Activated naive CD4-positive, alpha-beta T cell treated with anti-CD3 and anti-CD28 coated beads, Interleukin-2, amount 10 ng/mL, durations not matched to agents 7 days and 5 days (primary cell): ENCODE measurements around the gene CASP9.

ENCODE experiments used
- CTCF ChIA-PET: fragments of 350-600 bp; sonication (Branson Sonifier 250); formaldehyde crosslinking; loops from one replicate; lab custom pipeline; 2021; ENCODE audit warnings: antibody characterized with exemption; lab: Charles Lee
- DNase-seq: peaks from one replicate; pipeline ENCODE4 v3.0.0-alpha.2; 2020
- H3K27ac Mint-ChIP-seq: one replicate; pipeline ENCODE4 v1.8.0; 2021; ENCODE audit warnings: mild to moderate bottlenecking, moderate library complexity, mixed read lengths
- H3K27me3 Mint-ChIP-seq: one replicate; pipeline ENCODE4 v1.8.0; 2021; ENCODE audit warnings: mild to moderate bottlenecking, mixed read lengths
- H3K36me3 Mint-ChIP-seq: one replicate; pipeline ENCODE4 v1.8.0; 2021; ENCODE audit warnings: mixed read lengths
- H3K4me1 Mint-ChIP-seq: one replicate; pipeline ENCODE4 v1.8.0; 2021; ENCODE audit warnings: mixed read lengths
- H3K4me3 Mint-ChIP-seq: one replicate; pipeline ENCODE4 v1.8.0; 2021; ENCODE audit warnings: mild to moderate bottlenecking, moderate library complexity, mixed read lengths
- H3K9me3 Mint-ChIP-seq: one replicate; pipeline ENCODE4 v1.8.0; 2021; ENCODE audit warnings: mixed read lengths

The CASP9 gene

GRCh38 chr1:15524021-15524282 lies at the start of gene CASP9:
CASP9 (minus strand) TSS chr1:15524215; CDS start chr1:15524200, 15 bp downstream.
- Mint-ChIP-seq H3K36me3 (peaks cover 2% of the 10 kb centered on the region), H3K4me3 (peak within 1 kb of the TSS; percentile 86), H3K9me3 (no peaks in the 10 kb centered on the region), H3K27ac (peak within 1 kb of the TSS; percentile 98), H3K27me3 (no peaks in the 10 kb centered on the region), H3K4me1 (peaks cover 65% of the 10 kb centered on the region)
- CTCF ChIA-PET, result interaction anchor here (1.0 kb wide), 1 partner anchor 9 kb away, joined by 3 read pairs; no protein-coding TSS in a partner anchor
- DNase-seq, result no peak

- H3K4me3 Mint-ChIP-seq, result no peak overlapping the region
- DNase-seq, result no peak
- no peaks in the 10 kb centered on the region for H3K27me3 Mint-ChIP-seq
- no peaks in the 10 kb centered on the region for H3K9me3 Mint-ChIP-seq
- peaks cover 16% of the 10 kb centered on the region for H3K4me1 Mint-ChIP-seq
- H3K27ac Mint-ChIP-seq, result no peak overlapping the region
- CTCF ChIA-PET, result interaction anchor here (1.5 kb wide), 1 partner anchor 9 kb away, joined by 3 read pairs; no protein-coding TSS in a partner anchor
- H3K36me3 Mint-ChIP-seq, result peaks cover 55% of the 10 kb centered on the region
Observed at GRCh38 chr1:15573477-15573876, 49.5 kb upstream of the CASP9 start.

- Mint-ChIP-seq H3K36me3 (peaks cover 61% of the 10 kb centered on the region), H3K27me3 (no peaks in the 10 kb centered on the region), H3K4me3 (no peak overlapping the region), H3K9me3 (no peaks in the 10 kb centered on the region), H3K27ac (no peak overlapping the region), H3K4me1 (no peaks in the 10 kb centered on the region)
- CTCF ChIA-PET, result no interaction called here
- no peak for DNase-seq
Observed at GRCh38 chr1:15571266-15571665, 47.3 kb upstream of the CASP9 start.

GRCh38 chr1:15570861-15571260 lies 46.8 kb upstream of the CASP9 start:
- H3K4me1 Mint-ChIP-seq, result no peaks in the 10 kb centered on the region
- no peaks in the 10 kb centered on the region for H3K9me3 Mint-ChIP-seq
- CTCF ChIA-PET, result no interaction called here
- no peak overlapping the region for H3K27ac Mint-ChIP-seq
- peaks cover 64% of the 10 kb centered on the region for H3K36me3 Mint-ChIP-seq
- no peaks in the 10 kb centered on the region for H3K27me3 Mint-ChIP-seq
- H3K4me3 Mint-ChIP-seq, result no peak overlapping the region
- DNase-seq, result no peak

GRCh38 chr1:15568387-15569073 lies 44.5 kb upstream of the CASP9 start:
- Mint-ChIP-seq H3K4me3 (no peak overlapping the region), H3K4me1 (no peaks in the 10 kb centered on the region)

GRCh38 chr1:15559189-15559810 lies 35.3 kb upstream of the CASP9 start:
- H3K4me1 Mint-ChIP-seq, result no peaks in the 10 kb centered on the region
- CTCF ChIA-PET, result no interaction called here
- DNase-seq, result no peak
- H3K36me3 Mint-ChIP-seq, result peaks cover 16% of the 10 kb centered on the region
- H3K9me3 Mint-ChIP-seq, result no peaks in the 10 kb centered on the region
- H3K27me3 Mint-ChIP-seq, result no peaks in the 10 kb centered on the region
- H3K4me3 Mint-ChIP-seq, result no peak overlapping the region
- no peak overlapping the region for H3K27ac Mint-ChIP-seq

More at GRCh38 chr1:15568387-15569073, 44.5 kb upstream of the CASP9 start:
- H3K36me3 Mint-ChIP-seq, result peaks cover 61% of the 10 kb centered on the region
- H3K27ac Mint-ChIP-seq, result peak overlapping the region; percentile 80
- DNase-seq, result no peak
- CTCF ChIA-PET, result no interaction called here
- no peaks in the 10 kb centered on the region for H3K27me3 Mint-ChIP-seq
- H3K9me3 Mint-ChIP-seq, result no peaks in the 10 kb centered on the region

- Mint-ChIP-seq H3K27ac (no peak overlapping the region), H3K4me3 (no peak overlapping the region), H3K27me3 (no peaks in the 10 kb centered on the region), H3K9me3 (no peaks in the 10 kb centered on the region), H3K36me3 (peaks cover 12% of the 10 kb centered on the region), H3K4me1 (no peaks in the 10 kb centered on the region)
- CTCF ChIA-PET, result no interaction called here
- DNase-seq, result no peak
Observed at GRCh38 chr1:15558516-15558915, 34.5 kb upstream of the CASP9 start.

GRCh38 chr1:15557594-15557993 lies 33.6 kb upstream of the CASP9 start:
- Mint-ChIP-seq H3K27ac (no peak overlapping the region), H3K4me3 (no peak overlapping the region), H3K4me1 (no peaks in the 10 kb centered on the region), H3K27me3 (no peaks in the 10 kb centered on the region), H3K36me3 (peaks cover 14% of the 10 kb centered on the region), H3K9me3 (no peaks in the 10 kb centered on the region)
- CTCF ChIA-PET, result no interaction called here
- no peak for DNase-seq

- no peak for DNase-seq
- Mint-ChIP-seq H3K27me3 (no peaks in the 10 kb centered on the region), H3K4me1 (no peaks in the 10 kb centered on the region), H3K4me3 (no peak overlapping the region), H3K27ac (no peak overlapping the region), H3K36me3 (peaks cover 10% of the 10 kb centered on the region), H3K9me3 (no peaks in the 10 kb centered on the region)
- CTCF ChIA-PET, result no interaction called here
Observed at GRCh38 chr1:15557008-15557407, 33.0 kb upstream of the CASP9 start.

GRCh38 chr1:15550573-15550972 lies 26.6 kb upstream of the CASP9 start:
- H3K27ac Mint-ChIP-seq, result no peak overlapping the region
- H3K9me3 Mint-ChIP-seq, result no peaks in the 10 kb centered on the region
- H3K4me1 Mint-ChIP-seq, result peaks cover 5% of the 10 kb centered on the region
- H3K27me3 Mint-ChIP-seq, result no peaks in the 10 kb centered on the region
- no peak overlapping the region for H3K4me3 Mint-ChIP-seq
- CTCF ChIA-PET, result no interaction called here
- H3K36me3 Mint-ChIP-seq, result peaks cover 21% of the 10 kb centered on the region
- no peak for DNase-seq

GRCh38 chr1:15546641-15547040 lies 22.6 kb upstream of the CASP9 start:
- Mint-ChIP-seq H3K9me3 (no peaks in the 10 kb centered on the region), H3K27ac (no peak overlapping the region), H3K4me1 (peaks cover 5% of the 10 kb centered on the region), H3K27me3 (no peaks in the 10 kb centered on the region), H3K4me3 (no peak overlapping the region), H3K36me3 (peaks cover 27% of the 10 kb centered on the region)
- DNase-seq, result no peak
- CTCF ChIA-PET, result interaction anchor here (1.2 kb wide), 1 partner anchor 49 kb away, joined by 3 read pairs; no protein-coding TSS in a partner anchor

- H3K4me3 Mint-ChIP-seq, result no peak overlapping the region
- CTCF ChIA-PET, result no interaction called here
- peaks cover 31% of the 10 kb centered on the region for H3K36me3 Mint-ChIP-seq
- no peak for DNase-seq
- H3K27me3 Mint-ChIP-seq, result no peaks in the 10 kb centered on the region
- no peaks in the 10 kb centered on the region for H3K9me3 Mint-ChIP-seq
- H3K27ac Mint-ChIP-seq, result no peak overlapping the region
- H3K4me1 Mint-ChIP-seq, result no peaks in the 10 kb centered on the region
Observed at GRCh38 chr1:15543589-15544568, 19.9 kb upstream of the CASP9 start.

GRCh38 chr1:15543251-15543588 lies 19.2 kb upstream of the CASP9 start:
- Mint-ChIP-seq H3K36me3 (peaks cover 34% of the 10 kb centered on the region), H3K4me3 (no peak overlapping the region), H3K27me3 (no peaks in the 10 kb centered on the region), H3K9me3 (no peaks in the 10 kb centered on the region), H3K4me1 (no peaks in the 10 kb centered on the region), H3K27ac (no peak overlapping the region)
- CTCF ChIA-PET, result no interaction called here
- no peak for DNase-seq

GRCh38 chr1:15542388-15543250 lies 18.6 kb upstream of the CASP9 start:
- no peaks in the 10 kb centered on the region for H3K9me3 Mint-ChIP-seq
- DNase-seq, result no peak
- H3K27ac Mint-ChIP-seq, result no peak overlapping the region
- no peaks in the 10 kb centered on the region for H3K27me3 Mint-ChIP-seq
- H3K4me3 Mint-ChIP-seq, result no peak overlapping the region
- peaks cover 28% of the 10 kb centered on the region for H3K36me3 Mint-ChIP-seq
- H3K4me1 Mint-ChIP-seq, result no peaks in the 10 kb centered on the region
- CTCF ChIA-PET, result no interaction called here
